Measurements from ENCODE around the gene PSAPL1.

The PSAPL1 gene

DNA sequence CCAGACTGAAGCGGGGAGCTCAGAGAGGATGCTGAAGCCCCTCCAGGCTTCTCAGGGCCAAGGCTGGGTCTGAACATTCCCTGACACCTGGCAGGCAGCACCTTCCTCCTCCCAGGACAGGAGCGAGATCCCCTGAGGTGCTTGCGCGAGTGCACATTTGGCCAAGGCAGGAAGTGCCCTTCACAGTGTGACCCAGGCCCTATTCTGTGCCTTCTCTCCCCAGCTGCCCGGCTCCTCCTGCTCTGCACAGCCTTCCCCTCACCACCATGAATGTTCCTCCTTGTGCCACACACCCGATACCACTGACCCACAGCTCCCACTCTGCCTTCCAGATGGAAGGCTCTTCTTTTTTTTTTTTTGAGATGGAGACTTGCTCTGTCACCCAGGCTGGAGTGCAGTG lies 17.1 kb upstream of the PSAPL1 start:
- no peak for TF ChIP-seq JUND (IDR thresholded peaks at IDR 0.05; ENCODE audit: low read depth)
- in situ Hi-C loops (cut with HindIII; ENCODE audit: low pct_unique_long_range_greater_than_20kb, low sequenced_read_pairs) = no loop called here
- no peak for DNase-seq (ENCODE audit: low read depth in 1 of 2, low spot score in 1 of 2)

DNA sequence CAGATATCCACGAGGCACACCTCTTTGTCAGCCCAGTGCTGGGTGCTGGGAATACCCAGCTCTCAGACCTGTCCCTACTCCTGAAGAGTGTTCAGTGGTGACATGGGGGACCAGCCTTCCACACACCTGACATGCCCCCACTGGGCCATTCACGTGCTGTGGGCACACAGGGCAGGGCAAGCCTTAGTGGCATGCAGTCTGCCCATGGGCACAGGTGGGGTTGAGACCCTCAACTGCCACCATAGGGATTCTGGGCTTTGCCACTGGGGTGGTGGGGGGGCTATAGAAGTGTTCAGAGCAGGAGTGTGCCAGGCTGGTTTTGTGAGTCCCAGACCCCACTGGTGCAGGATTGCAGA lies 16.7 kb upstream of the PSAPL1 start:
- in situ Hi-C loops (cut with HindIII; ENCODE audit: low pct_unique_long_range_greater_than_20kb, low sequenced_read_pairs) = no loop called here
- no peak for TF ChIP-seq JUND (IDR thresholded peaks at IDR 0.05; ENCODE audit: low read depth)
- DNase-seq (ENCODE audit: low read depth in 1 of 2, low spot score in 1 of 2) = no peak

DNA sequence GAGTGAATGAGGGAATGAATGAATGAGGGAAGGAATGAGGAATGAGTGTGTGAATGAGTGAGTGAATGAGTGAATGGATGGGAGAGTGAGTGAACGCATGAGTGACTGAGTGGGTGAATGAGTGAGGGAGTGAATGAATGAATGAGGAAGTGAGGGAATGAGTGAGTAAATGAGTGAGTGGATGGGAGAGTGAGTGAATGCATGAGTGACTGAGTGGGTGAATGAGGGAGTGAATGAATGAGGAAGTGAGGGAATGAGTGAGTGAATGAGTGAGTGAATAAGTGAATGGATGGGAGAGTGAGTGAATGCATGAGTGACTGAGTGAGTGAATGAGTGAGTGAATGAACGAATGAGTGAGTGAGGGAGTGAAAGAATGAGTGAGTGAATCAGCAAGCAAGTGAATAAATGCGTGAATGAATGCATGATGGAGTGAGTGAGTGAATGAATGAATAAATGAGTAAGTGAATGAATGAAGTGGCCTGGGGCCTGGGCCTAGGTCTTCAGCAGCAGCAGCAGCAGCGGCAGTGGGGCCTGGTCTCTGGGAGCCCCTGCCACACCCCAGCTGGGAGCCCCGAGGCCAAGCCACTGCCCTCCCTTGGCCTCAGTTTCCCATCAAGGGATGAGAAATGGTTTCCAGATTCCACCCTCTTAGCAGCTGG lies 16.2 kb upstream of the PSAPL1 start:
- DNase-seq (ENCODE audit: low read depth in 1 of 2, low spot score in 1 of 2) = no peak
- in situ Hi-C loops (cut with HindIII; ENCODE audit: low pct_unique_long_range_greater_than_20kb, low sequenced_read_pairs) = no loop called here
- TF ChIP-seq JUND (IDR thresholded peaks at IDR 0.05; ENCODE audit: low read depth) = no peak

DNA sequence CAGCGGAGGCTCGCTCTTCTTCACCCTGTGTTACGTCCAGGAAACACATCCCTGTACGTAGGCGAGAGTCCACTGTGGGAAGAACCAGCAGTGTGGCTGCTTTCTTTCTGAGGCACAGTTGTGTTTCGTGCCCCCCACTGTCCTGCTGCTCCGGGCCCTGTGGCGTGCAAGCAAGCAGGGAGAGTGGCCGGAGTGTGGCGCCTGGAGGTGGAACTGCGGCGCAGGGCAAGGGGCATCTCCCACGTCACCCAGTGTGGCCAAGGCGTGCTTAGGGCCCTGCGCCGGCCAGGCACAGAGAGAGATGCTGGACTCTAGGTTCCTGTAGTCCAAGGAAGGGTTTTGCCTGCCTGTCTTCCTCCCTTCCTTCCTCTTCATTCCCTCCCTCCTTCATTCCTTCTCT lies 13.3 kb upstream of the PSAPL1 start:
- no peak for TF ChIP-seq JUND (IDR thresholded peaks at IDR 0.05; ENCODE audit: low read depth)
- DNase-seq (ENCODE audit: low read depth in 1 of 2, low spot score in 1 of 2) = no peak

DNA sequence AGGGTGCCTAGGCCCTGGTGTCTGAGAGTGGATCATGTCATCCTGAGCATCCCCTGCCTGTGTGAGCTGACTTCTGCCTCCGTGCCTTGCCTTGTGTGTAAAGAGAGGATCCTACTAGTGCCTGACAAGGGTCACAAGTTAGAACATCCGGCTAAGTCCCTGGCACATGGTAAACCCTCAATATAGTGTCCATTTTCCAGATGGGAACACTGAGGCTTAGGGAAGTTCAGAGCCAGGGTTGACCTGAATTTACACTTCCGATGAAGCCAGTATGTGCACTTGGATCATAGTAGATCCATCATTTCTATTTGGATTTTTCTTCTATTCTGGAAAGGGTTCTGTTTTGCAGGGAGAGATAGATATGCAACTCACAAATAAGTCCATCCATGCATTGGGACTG lies 12.5 kb upstream of the PSAPL1 start:
- no peak for DNase-seq (ENCODE audit: low read depth in 1 of 2, low spot score in 1 of 2)
- in situ Hi-C loops (cut with HindIII; ENCODE audit: low pct_unique_long_range_greater_than_20kb, low sequenced_read_pairs) = no loop called here
- TF ChIP-seq JUND (IDR thresholded peaks at IDR 0.05; ENCODE audit: low read depth) = no peak

More for the DNA sequence above, 13.3 kb upstream of the PSAPL1 start:
- in situ Hi-C loops (cut with HindIII; ENCODE audit: low pct_unique_long_range_greater_than_20kb, low sequenced_read_pairs) = no loop called here

DNA sequence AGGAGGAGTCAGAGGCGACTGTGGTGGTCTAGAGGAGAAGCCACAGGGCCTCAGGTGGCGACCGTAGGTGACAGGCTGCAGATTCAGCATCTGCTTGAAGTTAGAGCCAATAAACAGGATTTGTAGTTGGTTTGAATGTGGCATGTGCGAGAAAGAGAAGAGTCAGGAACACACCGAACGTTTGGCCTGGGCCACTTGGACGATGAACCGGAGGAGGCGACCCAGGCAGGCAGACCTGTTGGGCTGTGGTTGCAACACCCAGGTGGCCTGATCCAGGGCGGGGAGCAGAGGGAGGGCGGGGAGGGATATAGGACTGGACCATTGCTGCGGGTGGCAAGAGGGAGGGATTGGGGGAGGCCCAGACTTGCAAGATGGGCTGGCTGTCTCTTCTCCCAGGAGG lies 10.0 kb upstream of the PSAPL1 start:
- peak in 1 of 2 experiments; percentile 32 for DNase-seq (ENCODE audit: low read depth in 1 of 2, low spot score in 1 of 2)
- in situ Hi-C loops (cut with HindIII; ENCODE audit: low pct_unique_long_range_greater_than_20kb, low sequenced_read_pairs) = no loop called here
- no peak for TF ChIP-seq JUND (IDR thresholded peaks at IDR 0.05; ENCODE audit: low read depth)

DNA sequence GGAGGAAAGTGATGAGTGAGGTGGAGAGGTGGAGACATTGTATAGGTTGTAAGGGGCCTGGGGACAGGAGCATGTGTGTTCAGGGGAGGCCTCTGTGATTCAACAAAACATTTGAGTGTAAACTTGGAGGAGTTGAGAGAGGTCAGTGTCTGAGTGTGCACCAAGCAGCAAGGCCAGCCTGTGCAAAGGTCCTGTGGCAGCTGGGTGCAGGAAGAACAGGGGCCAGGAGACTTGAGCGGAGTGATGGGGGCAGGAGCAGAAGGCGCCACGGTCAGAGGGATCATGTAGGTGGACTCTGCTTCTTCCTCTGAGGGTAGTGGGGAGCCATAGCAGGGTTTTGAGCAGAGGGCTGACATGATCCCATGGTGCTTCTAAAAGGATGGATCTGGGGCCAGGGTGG lies 9.6 kb upstream of the PSAPL1 start:
- no peak for DNase-seq (ENCODE audit: low read depth in 1 of 2, low spot score in 1 of 2)
- in situ Hi-C loops (cut with HindIII; ENCODE audit: low pct_unique_long_range_greater_than_20kb, low sequenced_read_pairs) = no loop called here
- TF ChIP-seq JUND (IDR thresholded peaks at IDR 0.05; ENCODE audit: low read depth) = no peak

DNA sequence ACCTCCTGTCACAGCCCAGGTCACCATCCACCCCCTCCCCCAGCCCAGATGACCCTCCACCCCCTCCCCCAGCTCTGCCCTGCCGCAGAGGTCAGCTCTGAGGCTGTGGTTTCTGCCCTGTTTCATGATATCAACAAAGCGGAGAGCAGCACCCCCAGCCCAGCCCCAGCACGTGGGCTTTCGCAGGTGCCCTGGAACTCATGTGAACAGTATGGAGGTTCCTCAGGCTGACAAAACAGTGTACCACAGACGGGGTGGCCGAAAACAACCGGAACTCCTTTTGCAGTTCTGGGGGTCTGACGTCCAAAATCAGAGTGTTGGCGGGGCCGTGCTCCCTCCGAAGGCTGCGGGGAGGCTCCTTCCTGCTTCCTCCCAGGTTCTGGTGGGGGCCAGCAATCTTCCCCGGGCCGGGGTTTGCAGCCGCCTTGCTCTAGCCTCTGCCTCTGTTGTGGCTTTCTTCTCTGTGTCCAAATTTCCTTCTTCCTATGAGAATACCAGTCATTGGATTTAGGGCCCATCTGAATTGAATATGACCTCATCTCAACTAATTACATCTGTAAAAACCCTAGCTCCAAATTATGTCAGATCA lies 7.9 kb upstream of the PSAPL1 start:
- no peak for DNase-seq (ENCODE audit: low read depth in 1 of 2, low spot score in 1 of 2)
- in situ Hi-C loops (cut with HindIII; ENCODE audit: low pct_unique_long_range_greater_than_20kb, low sequenced_read_pairs) = no loop called here
- no peak for TF ChIP-seq JUND (IDR thresholded peaks at IDR 0.05; ENCODE audit: low read depth)

DNA sequence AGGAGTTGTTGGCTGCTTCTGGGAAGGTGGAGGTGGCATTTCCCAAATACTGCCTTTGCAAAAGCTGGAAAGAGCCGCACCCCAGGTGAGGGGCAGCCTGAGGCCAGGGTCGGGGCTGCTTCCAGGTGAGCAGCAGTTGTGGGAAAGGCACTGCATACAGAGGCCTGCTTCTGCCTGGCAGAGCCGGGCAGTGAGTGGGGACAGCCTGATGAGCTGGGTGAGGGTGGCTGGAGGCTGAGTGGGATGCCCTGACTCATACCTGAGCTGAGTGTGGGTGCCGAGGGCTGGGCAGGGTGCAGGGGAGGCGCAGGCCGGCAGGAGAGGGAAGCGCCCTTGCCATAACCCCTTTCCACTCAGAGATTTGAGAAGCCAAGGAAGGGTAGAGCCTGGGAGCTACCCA lies 6.5 kb upstream of the PSAPL1 start:
- in situ Hi-C loops (cut with HindIII; ENCODE audit: low pct_unique_long_range_greater_than_20kb, low sequenced_read_pairs) = no loop called here
- no peak for TF ChIP-seq JUND (IDR thresholded peaks at IDR 0.05; ENCODE audit: low read depth)
- no peak for DNase-seq (ENCODE audit: low read depth in 1 of 2, low spot score in 1 of 2)

DNA sequence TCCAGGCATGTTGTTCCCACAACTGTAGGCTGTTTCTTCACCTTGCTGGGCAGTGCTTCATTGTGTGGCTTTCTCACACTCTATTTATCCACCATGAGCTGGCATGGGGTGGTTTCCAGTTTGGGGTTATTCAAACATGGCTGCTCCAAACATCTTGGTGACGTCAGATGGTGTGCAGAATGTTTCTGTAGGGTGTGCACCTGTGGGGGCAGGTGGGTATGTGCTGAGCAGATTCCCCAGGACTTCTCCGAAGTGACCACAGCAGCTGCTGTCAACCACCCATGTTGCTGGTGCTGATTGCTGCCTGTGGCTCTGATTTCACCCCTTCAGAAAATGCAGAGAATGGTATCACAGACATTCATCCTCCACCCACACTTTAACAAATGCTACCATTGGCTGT lies 5.0 kb upstream of the PSAPL1 start:
- in situ Hi-C loops (cut with HindIII; ENCODE audit: low pct_unique_long_range_greater_than_20kb, low sequenced_read_pairs) = no loop called here
- DNase-seq (ENCODE audit: low read depth in 1 of 2, low spot score in 1 of 2) = no peak
- no peak for TF ChIP-seq JUND (IDR thresholded peaks at IDR 0.05; ENCODE audit: low read depth)

DNA sequence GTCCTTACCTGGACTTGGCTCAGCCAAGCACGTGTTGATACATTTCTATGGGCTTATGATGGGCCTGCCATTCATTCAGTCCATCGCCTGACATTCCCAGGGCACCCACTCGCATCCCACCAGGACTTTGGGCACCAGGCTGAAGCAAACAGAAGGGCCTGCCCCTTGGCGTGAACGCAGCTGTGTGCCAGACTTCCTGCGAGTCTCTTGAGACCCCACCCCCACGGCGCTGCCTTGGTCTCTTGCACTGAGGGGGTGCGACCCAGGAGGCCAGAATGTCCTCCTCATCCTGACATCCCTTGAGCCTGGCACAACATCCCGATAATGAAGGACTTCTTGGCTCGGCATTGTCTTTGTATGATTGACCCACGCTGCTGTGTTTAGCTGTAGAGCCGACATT lies 1.5 kb upstream of the PSAPL1 start:
- no peak for DNase-seq (ENCODE audit: low read depth in 1 of 2, low spot score in 1 of 2)
- no peak for TF ChIP-seq JUND (IDR thresholded peaks at IDR 0.05; ENCODE audit: low read depth)
- in situ Hi-C loops (cut with HindIII; ENCODE audit: low pct_unique_long_range_greater_than_20kb, low sequenced_read_pairs) = no loop called here

DNA sequence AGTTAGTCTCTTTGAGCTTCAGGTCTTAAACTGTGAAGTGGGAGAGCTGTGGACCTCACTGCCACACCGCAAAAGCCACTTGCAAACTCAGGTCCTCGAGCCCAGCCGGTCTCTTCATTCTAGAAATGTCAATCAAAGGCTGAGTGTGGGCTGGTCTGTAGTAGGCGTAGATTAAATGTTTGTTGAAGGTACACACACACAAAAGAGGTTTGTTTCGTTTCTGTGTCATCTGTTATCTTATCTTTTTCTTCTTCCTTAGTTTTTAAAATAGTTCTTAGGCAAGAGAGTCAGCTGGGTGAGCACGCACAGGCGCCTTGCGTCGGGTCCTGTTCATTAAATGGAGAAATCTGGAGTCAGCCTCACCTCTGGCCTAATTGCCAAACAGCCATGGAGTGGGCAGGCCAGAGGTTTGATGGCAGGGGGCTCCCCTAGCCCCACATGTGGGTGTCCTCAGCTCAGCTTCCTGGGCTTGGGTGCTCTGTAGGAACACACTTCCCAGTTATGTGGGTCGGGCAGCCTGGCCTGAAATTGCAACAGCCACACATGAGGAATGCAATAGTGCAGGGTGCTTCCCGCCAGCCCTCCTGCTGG lies 836 bp upstream of the PSAPL1 start:
- in situ Hi-C loops (cut with HindIII; ENCODE audit: low pct_unique_long_range_greater_than_20kb, low sequenced_read_pairs) = no loop called here
- DNase-seq (ENCODE audit: low read depth in 1 of 2, low spot score in 1 of 2) = no peak
- no peak for TF ChIP-seq JUND (IDR thresholded peaks at IDR 0.05; ENCODE audit: low read depth)

DNA sequence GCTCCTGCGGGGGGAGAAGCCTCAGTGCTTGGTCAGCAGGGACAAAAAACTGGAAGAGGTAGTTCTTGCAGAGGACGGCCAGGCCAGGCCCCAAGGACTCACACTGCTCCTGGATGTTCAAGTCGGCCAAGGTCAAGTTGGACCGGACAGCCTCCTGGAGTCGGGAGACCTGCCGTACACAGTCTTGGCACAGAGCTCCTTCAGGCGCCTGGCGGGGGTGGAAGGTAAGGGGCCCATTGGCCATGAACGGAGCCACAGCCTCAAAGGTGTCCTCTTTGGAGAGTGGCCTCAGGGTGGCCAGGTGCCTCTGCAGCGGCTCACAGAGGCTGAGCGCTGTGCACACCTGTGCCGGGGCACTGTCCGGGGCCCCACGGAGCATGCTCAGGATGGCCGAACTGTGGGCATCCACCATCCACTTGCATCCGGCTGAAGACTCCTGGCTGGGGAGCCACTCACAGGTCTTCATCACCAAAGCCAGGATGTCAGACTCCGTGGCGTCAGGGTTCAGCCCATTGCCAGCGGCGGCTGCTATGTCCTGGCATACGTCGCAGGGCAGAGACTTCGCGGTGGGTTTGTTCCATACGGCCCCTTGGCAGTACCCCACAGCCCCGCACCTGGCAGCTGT lies 477 bp downstream of the PSAPL1 start:
- in situ Hi-C loops (cut with HindIII; ENCODE audit: low pct_unique_long_range_greater_than_20kb, low sequenced_read_pairs) = no loop called here
- no peak for DNase-seq (ENCODE audit: low read depth in 1 of 2, low spot score in 1 of 2)
- no peak for TF ChIP-seq JUND (IDR thresholded peaks at IDR 0.05; ENCODE audit: low read depth)

All from T47D (cell line).